Measurements from ENCODE around the gene STAG3.
"Not testable (repeated sequence)": the region's sequence is repeated elsewhere in the genome, so short reads cannot be mapped to it uniquely, and the experiment has no call there.

STAG3 gene

GRCh38 chr7:100217934-100218333, 40.2 kb downstream of the STAG3 start:
- DNase-seq: peak; percentile 47

- DNase-seq: no peak
These were observed 41.6 kb downstream of the STAG3 start for GRCh38 chr7:100219271-100219737.

GRCh38 chr7:100219801-100220585, 42.3 kb downstream of the STAG3 start, which contains the start of gene PVRIG:
Gene PVRIG, plus strand, starts transcription at chr7:100219949. Its CDS starts 22 bp downstream, at chr7:100219971.
- peak; percentile 44 for DNase-seq

GRCh38 chr7:100220586-100221230, 43.0 kb downstream of the STAG3 start:
- no peak for DNase-seq

- DNase-seq: peak; percentile 91
These were observed 43.6 kb downstream of the STAG3 start for GRCh38 chr7:100221231-100221718.

GRCh38 chr7:100221767-100222444, 44.2 kb downstream of the STAG3 start:
- DNase-seq: no peak

- no peak for DNase-seq
These were observed 44.9 kb downstream of the STAG3 start for GRCh38 chr7:100222445-100223132.

GRCh38 chr7:100223376-100223927, 45.7 kb downstream of the STAG3 start:
- not testable (repeated sequence) for DNase-seq

GRCh38 chr7:100224891-100225290, 47.2 kb downstream of the STAG3 start:
- not testable (repeated sequence) for DNase-seq

- not testable (repeated sequence) for DNase-seq
These were observed 57.1 kb downstream of the STAG3 start for GRCh38 chr7:100234660-100235317.

- DNase-seq: not testable (repeated sequence)
These were observed 62.3 kb downstream of the STAG3 start for GRCh38 chr7:100239975-100240374.

- not testable (repeated sequence) for DNase-seq
These were observed 65.7 kb downstream of the STAG3 start for GRCh38 chr7:100243385-100243784.

- DNase-seq: not testable (repeated sequence)
These were observed 67.4 kb downstream of the STAG3 start for GRCh38 chr7:100244988-100245605.

- not testable (repeated sequence) for DNase-seq
These were observed 68.6 kb downstream of the STAG3 start for GRCh38 chr7:100246121-100246864.

GRCh38 chr7:100246865-100247137, 69.1 kb downstream of the STAG3 start:
- DNase-seq: not testable (repeated sequence)

GRCh38 chr7:100247152-100247757, 69.5 kb downstream of the STAG3 start:
- no peak for DNase-seq

- DNase-seq: no peak
These were observed 70.8 kb downstream of the STAG3 start for GRCh38 chr7:100248483-100248882.

GRCh38 chr7:100257017-100257416, 79.3 kb downstream of the STAG3 start:
- no peak for DNase-seq

- DNase-seq: not testable (repeated sequence)
These were observed 82.3 kb downstream of the STAG3 start for GRCh38 chr7:100259984-100260383.

- not testable (repeated sequence) for DNase-seq
These were observed 85.2 kb downstream of the STAG3 start for GRCh38 chr7:100262896-100263295.
